Thyroid gland (tissue), 4 donors: ENCODE measurements around the gene MAF. TPM values are rescaled to one million over a fixed set of nuclear protein-coding genes. Genes with fewer than 3 reads are reported as not detected.

ENCODE experiments used
- DNase-seq, 2 donors: peaks; one replicate each; pipeline ENCODE4 v3.0.0-alpha.2; 2019
- H3K27ac ChIP-seq, 3 donors: fragments of 200-600 bp; sonication (generic); 1 replicate in 2 of 3; 2 replicates in 1 of 3; pipeline ENCODE4 v1.5.1; 2016 to 2019; ENCODE audit warnings: mild to moderate bottlenecking in 1 of 3, moderate library complexity in 1 of 3
- H3K27me3 ChIP-seq: fragments of 200-600 bp; sonication (generic); one replicate; pipeline ENCODE4 v1.5.1; 2019
- H3K36me3 ChIP-seq, 2 donors: fragments of 200-600 bp; sonication (generic); one replicate each; pipeline ENCODE4 v1.5.1; 2016 to 2019
- H3K4me1 ChIP-seq, 2 donors: fragments of 200-600 bp; sonication (generic); one replicate each; pipeline ENCODE4 v1.5.1; 2017 to 2019
- H3K4me3 ChIP-seq, 3 donors: fragments of 200-600 bp; sonication (generic); replicated peaks in 1 of 3; 1 replicate in 2 of 3; 2 replicates in 1 of 3; pipeline ENCODE4 v1.5.1; 2016; ENCODE audit warnings: mild to moderate bottlenecking in 1 of 3
- H3K9me3 ChIP-seq: fragments of 200-600 bp; sonication (generic); one replicate; pipeline ENCODE4 v1.5.1; 2017
- POLR2A ChIP-seq, 2 donors: fragments of 450-650 bp; IDR thresholded peaks; one replicate each; pipeline ENCODE4 v1.6.1; 2017; ENCODE audit warnings: antibody characterized with exemption in 2 of 2, mild to moderate bottlenecking in 2 of 2, moderate library complexity in 1 of 2
- whole genome bisulfite sequencing, 2 donors: methylation state at CpG; one replicate each; pipeline ENCODE4 v1.1.5; 2017; 5-methylcytosine and 5-hydroxymethylcytosine counted together
- intact Hi-C: fragments of 100-400 bp; cut with DNase I; formaldehyde crosslinking; loops from one replicate; pipeline ENCODE4 v1.15.1; 2023
- total RNA-seq, 4 donors: library from RNA; depleted of rRNA; stranded (reverse); fragments of >200 nt; gene quantifications; one replicate each; pipeline ENCODE4 v1.2.3, GENCODE V29; 2016
- TF ChIP-seq, protein P1 (sequence below), 6 experiments: fragments of 200-600 bp in 3 of 6; fragments of 450-650 bp in 3 of 6; sonication (generic) in 3 of 6; IDR thresholded peaks; one replicate each; pipeline ENCODE4 v1.5.1; 2016 to 2019; ENCODE audit warnings: antibody characterized with exemption in 6 of 6, mild to moderate bottlenecking in 2 of 6, inconsistent platforms in 1 of 6, moderate library complexity in 1 of 6

Gene MAF
- total RNA-seq, 4 donors from 2014 or later: 59.7 to 158 (median 67.1) TPM

- peaks cover 5 to 21% of the 10 kb centered on the region in 2 donors for H3K4me1 ChIP-seq
- H3K27me3 ChIP-seq: no peaks in the 10 kb centered on the region
- peak overlapping the region; percentile 61 to 93 (median 71) for H3K4me3 ChIP-seq
- intact Hi-C loops: no loop called here
- WGBS, 2 donors: 0% methylated on average over 10 to 15 of the region's 79 CpGs
- peak; percentile 47 to 53 for DNase-seq
- TF ChIP-seq, protein P1, sequence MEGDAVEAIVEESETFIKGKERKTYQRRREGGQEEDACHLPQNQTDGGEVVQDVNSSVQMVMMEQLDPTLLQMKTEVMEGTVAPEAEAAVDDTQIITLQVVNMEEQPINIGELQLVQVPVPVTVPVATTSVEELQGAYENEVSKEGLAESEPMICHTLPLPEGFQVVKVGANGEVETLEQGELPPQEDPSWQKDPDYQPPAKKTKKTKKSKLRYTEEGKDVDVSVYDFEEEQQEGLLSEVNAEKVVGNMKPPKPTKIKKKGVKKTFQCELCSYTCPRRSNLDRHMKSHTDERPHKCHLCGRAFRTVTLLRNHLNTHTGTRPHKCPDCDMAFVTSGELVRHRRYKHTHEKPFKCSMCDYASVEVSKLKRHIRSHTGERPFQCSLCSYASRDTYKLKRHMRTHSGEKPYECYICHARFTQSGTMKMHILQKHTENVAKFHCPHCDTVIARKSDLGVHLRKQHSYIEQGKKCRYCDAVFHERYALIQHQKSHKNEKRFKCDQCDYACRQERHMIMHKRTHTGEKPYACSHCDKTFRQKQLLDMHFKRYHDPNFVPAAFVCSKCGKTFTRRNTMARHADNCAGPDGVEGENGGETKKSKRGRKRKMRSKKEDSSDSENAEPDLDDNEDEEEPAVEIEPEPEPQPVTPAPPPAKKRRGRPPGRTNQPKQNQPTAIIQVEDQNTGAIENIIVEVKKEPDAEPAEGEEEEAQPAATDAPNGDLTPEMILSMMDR (IDR thresholded peaks at IDR 0.05): no peak
- TF ChIP-seq POLR2A (IDR thresholded peaks at IDR 0.05): no peak
- H3K9me3 ChIP-seq: no peaks in the 10 kb centered on the region
- peaks cover 0 to 3% of the 10 kb centered on the region in 2 donors for H3K36me3 ChIP-seq
- H3K27ac ChIP-seq: peak overlapping the region; percentile 89 to 99 (median 99)
These were observed 1.2 kb downstream of the MAF start for GRCh38 chr16:79599256-79599836.

DNA sequence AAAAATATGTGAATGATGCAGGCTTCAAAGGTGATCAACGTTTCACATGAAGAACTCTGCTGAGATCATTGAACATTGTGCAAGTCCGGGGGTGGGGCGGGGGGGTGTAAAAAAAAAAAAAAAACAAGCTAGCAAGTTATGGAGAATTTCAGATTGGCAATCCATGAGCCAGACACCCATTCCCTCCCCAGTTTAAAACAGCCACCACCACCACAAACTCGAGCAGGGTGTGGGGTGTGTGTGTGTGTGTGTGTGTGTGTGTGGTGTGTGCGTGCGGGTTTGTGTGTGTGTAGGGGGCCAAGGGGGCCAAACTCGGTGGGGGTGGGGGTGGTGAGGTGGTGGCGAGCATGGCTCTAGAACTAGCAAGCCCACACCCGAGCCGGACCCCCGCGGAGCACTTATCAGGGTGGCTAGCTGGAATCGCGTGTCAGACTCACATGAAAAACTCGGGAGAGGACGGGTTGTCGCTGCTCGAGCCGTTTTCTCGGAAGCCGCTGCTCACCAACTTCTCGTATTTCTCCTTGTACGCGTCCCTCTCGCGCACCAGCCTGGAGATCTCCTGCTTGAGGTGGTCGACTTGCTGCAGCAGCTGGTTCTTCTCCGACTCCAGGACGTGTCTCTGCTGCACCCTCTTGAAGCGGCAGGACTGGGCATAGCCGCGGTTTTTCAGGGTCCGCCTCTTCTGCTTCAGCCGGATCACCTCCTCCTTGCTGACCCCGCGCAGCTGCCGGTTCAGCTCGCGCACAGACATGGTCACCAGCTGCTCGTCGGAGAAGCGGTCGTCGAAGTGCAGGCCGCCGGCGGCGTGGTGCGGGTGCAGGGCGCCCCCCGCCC lies 2.0 kb downstream of the MAF start:
- Histone ChIP-seq H3K36me3 (peaks cover 0 to 3% of the 10 kb centered on the region in 2 donors), H3K9me3 (no peaks in the 10 kb centered on the region), H3K4me3 (peak overlapping the region; percentile 64 to 76 (median 66)), H3K4me1 (peaks cover 11 to 25% of the 10 kb centered on the region in 2 donors), H3K27me3 (no peaks in the 10 kb centered on the region), H3K27ac (peak overlapping the region; percentile 92 to 98 (median 93))
- TF ChIP-seq, protein P1 (IDR thresholded peaks at IDR 0.05): peak in 4 of 6 experiments; percentile 19 to 45 (median 40)
- TF ChIP-seq POLR2A (IDR thresholded peaks at IDR 0.05): peak in 1 of 2 donors; percentile 70
- intact Hi-C loops: no loop called here
- peak; percentile 82 to 83 for DNase-seq
- WGBS, 2 donors: 1 to 2% methylated on average over 25 to 29 of the region's 51 CpGs

- Histone ChIP-seq H3K4me3 (peak overlapping the region; percentile 64 to 76 (median 66)), H3K27me3 (no peaks in the 10 kb centered on the region), H3K9me3 (no peaks in the 10 kb centered on the region), H3K4me1 (peaks cover 16 to 30% of the 10 kb centered on the region in 2 donors), H3K36me3 (peaks cover 0 to 3% of the 10 kb centered on the region in 2 donors), H3K27ac (peak overlapping the region; percentile 92 to 98 (median 93))
- TF ChIP-seq POLR2A (IDR thresholded peaks at IDR 0.05): no peak
- TF ChIP-seq, protein P1 (IDR thresholded peaks at IDR 0.05): no peak
- WGBS, 2 donors: 3 to 6% methylated on average over 3 of the region's 3 CpGs
- DNase-seq: no peak
- intact Hi-C loops: no loop called here
These were observed 2.5 kb downstream of the MAF start for GRCh38 chr16:79598063-79598347.

GRCh38 chr16:79597277-79598062 lies 3.1 kb downstream of the MAF start:
- H3K27me3 ChIP-seq: no peaks in the 10 kb centered on the region
- intact Hi-C loops: no loop called here

More at GRCh38 chr16:79597277-79598062, 3.1 kb downstream of the MAF start:
- Histone ChIP-seq H3K9me3 (no peaks in the 10 kb centered on the region), H3K4me1 (peaks cover 22 to 28% of the 10 kb centered on the region in 2 donors), H3K4me3 (peak overlapping the region; percentile 64 to 76 (median 66)), H3K27ac (peak overlapping the region; percentile 92 to 98 (median 93)), H3K36me3 (peaks cover 0 to 3% of the 10 kb centered on the region in 2 donors)
- WGBS, 2 donors: 11 to 12% methylated on average over 5 of the region's 5 CpGs
- TF ChIP-seq POLR2A (IDR thresholded peaks at IDR 0.05): peak in 1 of 2 donors; percentile 18
- TF ChIP-seq, protein P1 (IDR thresholded peaks at IDR 0.05): no peak
- DNase-seq: no peak
